Tongue (tissue), 2 donors: ENCODE data around the gene DYNC1LI2. TPM values are rescaled to one million over a fixed set of nuclear protein-coding genes. Genes with fewer than 3 reads are reported as not detected.
"Not testable (repeated sequence)": the region's sequence is repeated elsewhere in the genome, so short reads cannot be mapped to it uniquely, and the experiment has no call there.

Experiments used
- DNase-seq: peaks from one replicate; pipeline ENCODE4 v3.0.0-alpha.2; 2015
- total RNA-seq: library from RNA; depleted of rRNA; stranded (reverse); fragments of >200 nt; gene quantifications from one replicate; pipeline ENCODE4 v1.2.3, GENCODE V29; 2014

DYNC1LI2 gene
- 143 TPM for total RNA-seq

DNA sequence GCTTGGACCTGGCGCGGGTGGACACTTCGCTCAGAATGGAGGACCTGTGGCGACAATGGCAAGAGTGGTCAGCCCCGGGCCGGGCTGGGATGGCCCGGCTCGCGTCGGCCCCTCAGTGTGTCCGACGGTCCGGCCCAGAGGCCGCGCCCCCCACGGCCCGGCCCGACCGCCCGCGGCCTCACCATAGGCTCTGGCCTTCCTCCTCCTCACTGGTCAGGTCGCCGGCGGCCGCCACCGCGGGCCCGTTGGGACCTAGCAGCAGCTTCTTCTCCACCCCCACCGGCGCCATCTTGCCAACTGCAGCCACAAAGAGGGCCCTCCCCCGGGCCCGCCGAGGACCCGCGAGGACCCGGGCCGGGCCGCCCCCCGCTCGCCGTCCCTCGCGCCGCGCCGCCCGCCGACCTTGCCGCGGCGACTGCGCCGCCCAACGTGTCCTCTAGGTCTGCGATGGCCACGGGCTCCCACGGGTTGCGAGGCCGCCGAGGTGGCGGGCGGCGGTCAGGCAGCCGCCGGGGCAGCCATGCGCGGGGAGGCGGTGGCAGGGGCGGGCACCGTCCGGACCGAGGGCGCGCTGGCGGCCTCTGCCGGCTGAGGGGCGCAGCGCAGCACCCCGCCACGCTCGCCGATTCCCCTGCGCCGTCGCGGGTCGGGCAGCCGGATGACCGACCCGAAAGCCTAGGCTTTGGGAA is at the start of gene DYNC1LI2:
TSS of gene DYNC1LI2 (minus strand) at position 307 of the 689 bp plus-strand sequence. CDS start at position 289, 18 bp downstream.
- DNase-seq: peak; percentile 86

DNA sequence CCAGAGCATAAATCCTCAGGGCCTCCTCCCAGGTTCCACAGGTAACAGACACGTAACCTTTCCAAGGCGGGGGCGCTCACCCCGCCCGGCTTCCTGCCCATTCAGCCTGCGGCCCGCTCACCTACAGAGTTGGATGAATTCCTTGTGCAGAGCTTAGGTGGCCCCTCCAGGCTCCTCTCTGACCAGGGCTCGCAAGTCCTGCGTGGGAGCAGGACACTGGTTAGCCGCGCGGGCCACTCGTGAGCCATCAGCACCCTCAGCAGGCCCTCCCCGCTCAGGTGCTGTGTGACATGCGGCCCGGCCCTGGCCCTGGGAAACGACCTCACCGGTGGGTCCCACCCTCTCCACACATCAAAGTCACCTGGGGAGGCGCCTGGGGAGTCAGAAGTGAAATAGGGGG is 49.4 kb upstream of the DYNC1LI2 start:
- DNase-seq: no peak

DNA sequence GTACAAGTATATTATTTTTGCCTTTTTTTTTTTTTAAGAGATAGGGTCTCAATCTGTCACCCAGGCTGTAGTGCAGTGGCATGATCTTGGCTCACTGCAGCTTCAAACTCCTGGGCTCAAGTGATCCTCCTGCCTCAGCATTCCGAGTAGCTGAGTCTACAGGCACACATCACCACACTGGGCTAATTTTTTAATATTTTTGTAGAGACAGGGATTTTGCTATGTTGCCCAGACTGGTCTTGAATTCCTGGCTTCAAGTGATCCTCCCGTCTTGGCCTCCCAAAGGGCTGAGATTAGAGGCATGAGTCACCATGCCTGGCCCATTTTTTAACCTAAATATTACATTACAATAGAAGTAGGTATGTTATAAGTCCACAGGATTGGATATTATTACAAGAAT is 46.8 kb upstream of the DYNC1LI2 start:
- DNase-seq: no peak

DNA sequence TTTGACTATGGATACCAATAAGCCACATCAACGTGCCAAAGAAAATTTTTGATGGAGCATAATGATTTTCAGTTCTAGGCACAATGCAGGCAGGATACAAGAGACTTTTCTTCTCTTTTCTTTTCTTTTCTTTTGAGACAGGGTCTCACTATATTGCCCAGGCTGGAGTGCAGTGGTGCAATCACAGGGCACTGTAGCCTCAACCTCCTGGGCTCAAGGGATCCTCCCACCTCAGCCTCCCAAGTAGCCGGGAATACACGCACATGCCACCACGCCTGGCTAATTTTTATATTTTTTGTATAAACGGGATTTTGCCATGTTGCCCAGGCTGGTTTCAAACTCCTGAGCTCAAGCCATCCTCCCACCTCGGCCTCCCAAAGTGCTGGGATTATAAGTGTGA is 42.6 kb upstream of the DYNC1LI2 start:
- DNase-seq: not testable (repeated sequence)

DNA sequence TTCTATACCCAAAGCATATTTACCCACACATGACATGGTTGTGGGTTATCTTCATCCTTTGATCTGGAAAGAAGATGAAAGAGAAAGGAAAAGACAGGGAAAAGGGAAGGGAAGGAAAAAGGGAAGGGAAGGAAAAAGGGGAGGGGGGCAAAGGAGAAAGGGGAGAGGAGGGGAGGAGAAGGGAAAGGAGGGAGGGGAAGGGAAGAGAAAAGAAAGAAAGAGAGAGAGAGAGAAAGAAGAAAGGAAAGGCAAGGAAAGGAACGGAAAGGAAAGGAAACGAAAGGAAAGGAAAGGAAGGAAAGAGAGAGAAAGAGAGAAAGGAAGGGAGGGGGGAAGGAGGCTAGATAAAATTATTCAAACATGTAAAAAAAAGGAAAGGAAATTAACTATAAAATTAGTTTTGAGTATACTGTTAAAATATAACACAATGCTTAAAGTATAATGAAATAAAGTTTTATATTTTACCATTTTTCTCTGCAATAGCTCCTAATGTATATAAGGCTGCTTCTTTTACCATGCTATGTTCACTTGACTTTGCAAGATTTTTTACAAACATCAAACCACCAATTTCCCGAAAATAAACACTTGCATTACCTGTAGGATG is 38.8 kb upstream of the DYNC1LI2 start:
- no peak for DNase-seq

DNA sequence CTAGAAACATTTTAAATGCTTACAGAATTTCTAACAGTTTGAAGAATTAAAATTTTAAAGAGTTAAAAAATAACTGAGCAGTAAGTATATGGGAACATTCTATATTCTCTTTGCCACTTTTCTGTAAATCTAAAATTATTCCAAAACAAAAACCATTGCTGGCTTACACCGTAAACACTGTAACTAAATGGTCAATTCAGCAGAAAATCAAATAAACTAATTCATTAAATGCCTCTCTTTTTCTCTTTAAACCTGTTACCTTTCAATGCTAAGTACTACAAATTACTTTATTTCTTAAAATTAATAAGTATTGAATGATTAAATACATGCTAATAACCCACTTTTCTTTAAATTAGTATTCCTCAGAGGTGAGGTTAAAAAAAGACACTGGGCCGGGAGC is 36.0 kb upstream of the DYNC1LI2 start:
- DNase-seq: no peak

DNA sequence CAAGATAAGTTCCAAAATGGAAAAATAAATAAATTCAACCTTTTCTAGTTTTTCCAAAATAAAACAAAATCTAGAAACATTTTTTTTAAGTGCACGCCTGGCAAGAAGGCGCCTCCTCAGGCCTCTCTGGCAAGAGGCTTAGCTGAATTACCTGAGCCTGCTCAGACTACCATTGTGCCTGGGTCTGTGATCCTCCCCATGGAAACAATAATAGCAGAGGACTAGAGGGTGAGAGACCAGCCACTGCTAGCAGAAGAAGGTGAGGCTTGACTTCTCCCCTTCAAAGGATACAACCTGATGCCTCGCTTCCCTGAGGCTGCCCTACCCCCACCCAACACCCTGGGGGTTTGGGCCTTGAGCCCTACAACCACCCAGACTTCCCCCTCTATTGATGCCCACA is 35.1 kb upstream of the DYNC1LI2 start:
- no peak for DNase-seq

DNA sequence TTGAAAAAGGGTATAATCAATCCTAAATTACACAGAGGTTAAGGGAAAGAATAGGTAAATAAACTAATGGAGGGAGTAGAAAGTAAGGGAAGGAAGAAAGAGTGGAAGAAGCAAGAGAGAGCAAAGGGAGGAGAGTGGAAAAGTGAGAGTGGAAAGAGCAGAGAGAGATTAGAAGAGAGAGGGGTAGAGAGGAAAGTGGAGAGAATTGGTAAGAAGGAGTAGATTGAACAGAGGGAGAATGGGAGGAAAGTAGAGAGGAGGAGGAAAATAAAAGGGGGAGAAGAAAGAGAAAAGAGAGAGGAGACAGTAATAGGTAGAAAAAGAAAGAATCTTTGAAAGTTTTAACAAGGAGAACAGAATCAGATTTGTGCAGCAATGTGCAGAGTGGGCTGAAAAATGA is 25.0 kb upstream of the DYNC1LI2 start:
- no peak for DNase-seq

DNA sequence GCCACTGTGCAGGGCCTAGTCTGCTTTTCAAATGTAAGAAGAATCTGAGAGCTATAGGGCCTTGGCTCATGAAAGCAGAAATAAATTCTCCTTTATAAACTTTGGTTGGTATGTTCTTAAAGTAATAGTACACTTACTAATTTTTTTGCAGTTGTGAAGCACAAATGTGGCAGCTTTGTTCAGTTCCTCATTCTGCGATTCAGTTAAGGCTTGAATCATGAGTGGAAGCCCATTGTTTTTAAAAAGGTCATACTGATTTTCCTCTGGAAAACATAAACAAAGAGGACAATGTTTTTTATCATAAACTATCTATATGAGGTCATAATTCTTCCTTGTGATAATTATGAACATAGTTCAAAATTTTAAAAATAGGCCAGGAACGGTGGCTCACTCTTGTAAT is 23.6 kb upstream of the DYNC1LI2 start:
- no peak for DNase-seq

DNA sequence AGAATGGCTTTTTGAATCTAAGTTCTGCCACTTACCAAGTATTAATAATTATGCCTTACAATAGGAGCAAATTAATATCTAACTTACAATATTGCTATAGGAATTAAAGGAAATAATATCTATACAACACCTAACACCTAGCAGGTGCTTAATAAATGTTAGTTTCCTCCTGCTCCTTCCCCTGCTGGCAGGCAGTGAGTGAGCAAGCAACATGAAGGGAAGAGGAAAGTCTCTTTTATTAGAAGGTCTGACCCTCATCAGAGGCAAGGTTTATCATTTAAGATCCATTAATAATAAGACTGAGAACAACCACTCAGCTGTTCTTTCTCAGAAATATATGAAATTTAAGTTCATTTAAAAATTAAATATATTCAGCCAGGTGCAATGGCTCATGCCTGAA is 6.7 kb upstream of the DYNC1LI2 start:
- DNase-seq: no peak

DNA sequence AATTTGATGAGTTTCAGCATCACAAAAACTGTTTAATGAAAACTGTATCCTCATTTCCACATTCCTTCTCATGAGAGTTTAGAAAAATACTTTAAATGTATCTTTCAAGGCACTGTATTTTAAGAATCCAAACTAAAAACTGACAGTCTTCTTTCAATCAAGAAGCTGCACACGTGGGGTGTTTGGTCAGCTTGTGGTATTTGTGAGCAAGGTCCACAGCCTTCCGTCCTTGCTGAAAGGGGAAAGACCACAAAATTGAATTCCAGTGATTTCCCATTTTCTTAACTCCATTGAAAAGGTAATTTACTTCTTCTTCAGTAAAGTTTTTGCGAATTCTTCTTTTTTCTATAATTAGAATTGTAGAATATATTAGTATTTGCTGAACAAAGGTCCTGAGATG is 3.4 kb upstream of the DYNC1LI2 start:
- DNase-seq: no peak

DNA sequence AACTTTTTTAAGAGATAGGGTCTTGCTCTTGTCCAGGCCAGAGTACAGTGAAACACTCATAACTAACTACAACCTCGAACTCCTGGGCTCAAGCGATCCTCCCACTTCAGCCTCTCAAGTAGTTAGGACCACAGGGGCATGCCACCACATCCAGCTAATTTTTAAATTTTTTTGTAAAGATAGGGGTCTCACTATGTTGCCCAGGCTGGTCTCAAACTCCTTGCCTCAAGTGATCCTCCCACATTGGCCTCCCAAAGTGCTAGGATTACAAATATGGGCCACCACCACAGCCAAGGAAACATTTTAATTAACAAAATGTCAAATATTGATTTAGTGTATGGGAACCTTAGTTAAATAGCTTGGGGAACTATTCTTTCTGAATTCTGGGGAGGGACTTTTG is 2.8 kb upstream of the DYNC1LI2 start:
- no peak for DNase-seq

DNA sequence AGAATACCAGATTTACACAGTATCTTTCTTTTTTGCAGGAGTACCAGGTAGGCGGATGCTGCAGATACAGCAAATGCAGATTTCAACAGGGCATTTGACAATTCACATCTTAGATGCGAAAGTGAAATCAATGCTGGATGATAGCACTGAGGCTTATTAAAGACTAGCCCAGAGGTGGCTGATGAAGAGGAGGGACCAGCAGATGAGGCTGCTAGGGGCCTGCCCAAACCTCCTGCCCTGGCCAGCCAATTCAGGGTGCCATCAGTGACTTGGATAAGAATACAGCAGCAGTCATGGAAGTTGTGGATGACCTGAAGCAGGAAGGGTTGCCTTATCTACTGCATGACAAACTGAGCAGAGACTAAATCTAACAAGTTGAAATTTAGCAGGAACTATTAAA is 1.5 kb upstream of the DYNC1LI2 start:
- no peak for DNase-seq

DNA sequence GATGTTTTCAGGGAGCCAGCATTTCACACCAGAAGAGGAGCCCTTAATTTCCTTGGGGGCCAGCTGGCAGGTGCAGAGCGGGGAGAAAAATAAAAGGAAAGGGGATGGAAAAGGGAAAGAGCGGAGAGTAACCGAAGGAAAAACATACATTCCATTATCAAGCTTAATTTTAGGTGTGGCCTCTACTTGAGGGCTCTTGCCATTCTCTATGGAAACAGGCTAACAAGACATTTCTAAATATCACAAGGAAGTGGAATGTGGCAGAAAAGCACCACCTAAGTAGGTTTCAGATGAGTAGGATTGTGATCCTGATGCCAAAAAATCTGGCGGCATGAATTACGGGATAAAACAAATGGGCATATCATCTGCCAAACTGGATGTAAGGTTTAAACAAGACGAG is 970 bp upstream of the DYNC1LI2 start:
- DNase-seq: no peak

DNA sequence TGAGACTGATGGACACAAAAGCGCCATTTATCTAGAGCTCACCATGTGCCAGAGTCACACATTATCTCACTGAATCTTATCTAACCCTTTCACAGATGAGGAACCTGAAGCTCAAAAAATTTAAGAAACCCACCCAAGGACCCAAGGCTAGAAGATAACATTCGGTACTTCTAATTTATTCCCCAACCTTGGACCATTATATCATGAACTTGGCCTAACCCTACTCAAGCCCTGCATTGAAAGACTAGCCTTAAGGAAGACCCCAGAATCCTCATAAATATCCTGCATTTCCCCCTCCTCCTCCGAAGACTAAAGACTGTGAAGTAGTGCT is 548 bp upstream of the DYNC1LI2 start:
- DNase-seq: no peak

DNA sequence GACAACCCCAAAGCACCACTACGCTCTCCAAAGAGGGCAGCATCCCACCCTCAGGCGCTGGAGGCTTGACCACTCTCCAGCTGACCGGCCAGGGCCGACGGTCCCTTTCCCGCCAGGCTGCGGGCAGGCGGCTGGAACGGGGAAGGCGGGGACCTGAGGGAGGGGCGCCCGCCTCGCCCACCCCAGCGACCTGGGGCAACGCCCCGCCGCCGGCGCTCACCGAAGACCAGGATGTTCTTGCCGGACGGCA is 431 bp downstream of the DYNC1LI2 start:
- peak; percentile 30 for DNase-seq

DNA sequence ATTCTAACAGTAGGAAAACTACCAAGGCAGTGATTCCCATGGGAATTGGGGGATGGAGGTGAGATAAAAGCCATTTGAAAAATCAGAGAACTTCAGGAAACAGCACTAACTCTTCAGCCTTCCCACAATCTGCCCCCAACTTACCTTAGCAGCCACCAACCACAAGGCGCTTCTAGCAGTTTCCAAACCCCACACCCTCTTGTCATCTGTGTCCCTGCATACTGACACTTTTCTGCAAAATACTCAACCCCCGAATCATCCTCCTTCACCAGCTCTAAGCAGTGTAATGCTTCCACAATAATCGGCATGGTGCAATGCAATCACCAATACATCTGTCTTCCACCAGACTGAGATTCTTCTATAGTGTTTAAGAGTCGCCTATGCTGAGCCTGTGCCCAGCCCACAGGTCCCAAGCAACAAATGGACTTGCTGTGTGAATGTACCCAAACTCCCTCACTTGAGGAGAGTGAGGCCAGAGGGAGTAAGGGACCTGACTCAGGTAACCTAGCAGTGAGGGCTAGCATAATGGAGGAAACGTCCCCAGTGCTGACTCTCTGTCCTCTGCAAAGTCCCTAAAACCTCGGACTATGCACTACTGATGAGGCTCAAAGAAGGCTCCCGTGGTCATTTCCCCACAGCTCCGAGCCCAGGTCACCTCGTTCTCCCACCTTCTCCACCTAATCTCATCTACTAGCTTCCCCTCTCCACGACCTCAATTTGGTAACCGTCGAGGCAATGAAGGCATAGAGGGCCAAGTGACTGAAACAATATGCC is 943 bp downstream of the DYNC1LI2 start:
- no peak for DNase-seq

DNA sequence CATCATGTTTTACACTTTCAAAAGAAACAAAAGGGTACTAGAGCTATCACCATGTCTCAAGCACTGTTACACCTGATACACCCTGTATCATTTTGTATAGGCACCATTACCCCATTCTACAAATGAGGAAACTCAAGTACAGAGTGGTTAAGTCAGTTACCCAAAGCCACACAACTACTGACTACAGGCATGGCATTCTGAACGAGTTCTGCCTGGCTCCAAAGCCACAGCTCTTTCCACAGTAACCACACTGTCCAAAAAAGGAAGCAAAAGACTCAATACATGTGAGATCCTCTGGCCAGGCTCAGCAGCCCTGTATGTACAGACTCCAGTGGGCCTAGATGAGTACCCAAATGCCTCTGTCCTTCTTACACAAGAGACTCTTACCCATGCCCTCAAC is 4.7 kb downstream of the DYNC1LI2 start:
- DNase-seq: no peak

DNA sequence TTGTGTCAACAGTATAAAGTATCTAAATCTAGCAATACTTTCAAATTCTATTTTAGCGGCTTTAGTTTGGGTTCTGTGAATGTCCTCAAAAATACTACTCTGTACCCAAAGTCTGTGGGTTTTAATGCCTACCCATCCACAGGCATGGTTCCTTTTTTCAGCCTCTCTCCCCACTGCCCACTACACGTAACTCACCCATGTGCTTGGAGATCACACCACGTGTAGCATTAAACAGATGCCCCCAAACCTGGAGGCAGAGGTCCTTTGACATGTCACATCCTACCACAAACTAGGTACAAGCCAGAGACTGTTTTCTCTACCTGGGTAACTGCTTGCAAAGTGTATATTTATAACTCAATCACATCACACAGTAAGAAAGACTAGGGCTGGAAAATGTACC is 5.4 kb downstream of the DYNC1LI2 start:
- no peak for DNase-seq

DNA sequence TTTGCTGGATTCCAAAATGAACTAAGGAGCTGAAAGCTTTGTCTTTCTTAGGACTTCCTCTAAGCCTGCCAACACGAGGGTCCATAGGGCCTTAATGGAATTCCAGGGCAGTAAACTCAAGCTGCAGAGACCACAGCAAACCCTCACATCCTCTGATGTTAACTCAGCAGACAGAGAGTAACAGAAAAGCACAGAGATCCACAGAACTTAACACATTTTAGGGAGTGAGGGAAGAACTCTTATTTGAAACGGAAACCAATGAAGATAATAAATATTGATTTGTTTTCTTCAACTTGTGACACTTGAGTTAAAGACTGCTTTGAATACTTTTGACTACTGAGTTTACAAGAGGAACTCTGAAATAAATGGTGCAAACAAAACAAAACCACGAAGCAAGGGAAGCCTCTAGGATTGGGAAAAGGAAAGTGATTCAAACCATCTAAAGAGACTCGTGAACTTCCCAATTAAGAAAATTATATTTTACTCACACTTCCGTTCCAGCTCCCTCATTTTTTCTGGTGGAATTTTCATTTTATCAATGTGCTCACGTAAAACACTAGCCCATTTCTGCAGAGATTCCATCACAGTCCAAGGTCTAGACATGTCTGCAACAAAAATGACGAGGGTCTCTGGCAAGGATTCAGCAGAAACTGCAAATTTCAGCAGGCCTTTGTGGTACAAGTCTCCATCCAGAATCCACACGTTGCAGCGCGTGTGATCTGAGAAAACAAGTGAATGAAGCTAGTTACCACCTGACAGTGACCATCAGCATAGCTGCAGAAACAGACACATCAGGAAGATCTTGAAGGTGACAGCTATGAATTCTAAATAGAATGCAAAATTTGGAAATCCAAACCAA is 9.2 kb downstream of the DYNC1LI2 start:
- no peak for DNase-seq

DNA sequence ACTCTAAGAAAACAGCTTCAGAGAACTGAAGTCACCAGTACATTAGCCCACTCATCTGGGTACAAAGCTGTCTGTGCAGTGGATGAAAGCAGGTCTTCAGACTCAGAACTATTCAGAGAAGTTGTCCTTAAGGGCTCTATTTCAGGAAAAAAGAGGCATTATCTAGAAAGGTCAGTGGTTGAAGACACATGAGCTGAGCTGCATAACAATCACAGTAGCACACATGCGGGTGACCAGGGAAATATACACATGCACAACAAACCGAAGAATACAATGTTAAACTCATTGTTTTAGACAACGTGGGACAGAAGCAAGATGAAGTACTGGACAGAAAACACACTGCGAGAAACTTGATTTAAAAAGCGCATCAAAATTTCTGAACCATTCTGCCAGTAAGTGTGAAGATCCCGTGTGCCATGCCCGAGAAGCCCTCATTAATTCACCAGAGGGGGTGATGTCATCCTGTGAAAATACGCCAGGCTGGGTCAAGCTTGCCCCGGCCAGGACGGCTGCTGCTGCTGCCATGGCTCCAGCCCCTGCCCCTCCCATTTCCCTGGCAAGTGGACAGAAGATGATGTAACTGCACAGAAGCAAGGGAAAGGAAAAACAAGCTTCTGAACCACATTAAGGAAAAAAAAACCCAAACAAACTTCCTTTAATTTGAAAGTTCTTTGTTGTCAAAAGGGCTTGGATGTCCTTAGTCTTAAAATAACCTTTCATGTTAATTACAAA is 10.1 kb downstream of the DYNC1LI2 start:
- DNase-seq: peak; percentile 96

DNA sequence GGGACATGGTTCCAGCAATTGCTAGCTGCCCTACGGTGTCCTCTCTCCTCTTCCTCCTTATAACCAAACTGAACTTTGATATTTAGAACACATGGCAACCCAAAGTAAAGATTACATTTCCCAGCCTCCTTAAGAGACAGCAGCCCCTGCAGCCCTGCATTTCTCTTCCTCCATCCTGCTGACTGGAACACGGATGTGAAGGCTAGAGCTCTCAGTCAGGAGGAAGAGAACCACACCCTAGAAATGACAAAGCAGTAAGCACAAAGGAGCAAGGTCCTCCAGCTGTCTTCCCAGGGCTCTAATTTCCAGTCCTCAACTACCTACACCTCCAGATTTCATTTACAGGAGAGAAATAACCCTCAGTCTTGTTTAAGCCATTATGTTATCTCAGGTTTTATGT is 10.9 kb downstream of the DYNC1LI2 start:
- DNase-seq: no peak
